ENCODE measurements around the gene MX2. TPM values are rescaled to one million over a fixed set of nuclear protein-coding genes. Genes with fewer than 3 reads are reported as not detected.
A peak's percentile ranks its signal among the peaks of the same experiment; 100 is the strongest.
"Not testable (repeated sequence)": the region's sequence is repeated elsewhere in the genome, so short reads cannot be mapped to it uniquely, and the experiment has no call there.

MX2 gene
- total RNA-seq, result 0.93 TPM
- polyA plus RNA-seq (ENCODE audit: insufficient read depth in 1 of 8, insufficient read length in 8 of 8, low replicate concordance in 1 of 8), result 1 to 10 TPM in 7 of 8 donors, under 1 TPM in 1; 0.72 to 3.2 (median 1.6) TPM
- long read RNA-seq, donor 1, result 0 reads
- long read RNA-seq, donor 2, result 0 reads
- long read RNA-seq, donor 3, result 0 reads
- long read RNA-seq, donor 4, result 0 reads
- long read RNA-seq, donor 5, result 0 reads
- long read RNA-seq, donor 6, result 0 reads
- long read RNA-seq, donor 7, result 0 reads
- long read RNA-seq, donor 8, result 0 reads
- long read RNA-seq, donor 9, result 0 reads
- long read RNA-seq, donor 10, result 0 reads
- long read RNA-seq, donor 11, result 0 reads

GRCh38 chr21:41361786-41362604 lies at the start of gene MX2:
MX2 (plus strand) TSS chr21:41362027; CDS start chr21:41376907, 14,880 bp downstream.
- Histone ChIP-seq H3K4me1 (ENCODE audit: control insufficient read depth, insufficient read depth, low read length) (peaks cover 31% of the 10 kb centered on the region), H3K36me3 (ENCODE audit: control insufficient read depth, insufficient read depth, low read length) (no peaks in the 10 kb centered on the region), H3K27me3 (ENCODE audit: control insufficient read depth, insufficient read depth, low read length) (no peaks in the 10 kb centered on the region), H3K4me3 (ENCODE audit: low read length) (peak within 1 kb of the TSS; percentile 40), H3K9me3 (replicated peaks; ENCODE audit: control insufficient read depth, low read depth, low read length) (no peaks in the 10 kb centered on the region), H3K27ac (ENCODE audit: low read length) (peak within 1 kb of the TSS; percentile 69)
- WGBS (ENCODE audit: insufficient coverage), result 31% methylated on average over 23 of the region's 24 CpGs
- peak; percentile 80 for DNase-seq

- peaks cover 36% of the 10 kb centered on the region for H3K27me3 ChIP-seq (ENCODE audit: control insufficient read depth, insufficient read depth, low read length)
- H3K4me3 ChIP-seq (ENCODE audit: low read length); H3K36me3 ChIP-seq (ENCODE audit: control insufficient read depth, insufficient read depth, low read length); H3K4me1 ChIP-seq (ENCODE audit: control insufficient read depth, insufficient read depth, low read length); H3K9me3 ChIP-seq (replicated peaks; ENCODE audit: control insufficient read depth, low read depth, low read length); H3K27ac ChIP-seq (ENCODE audit: low read length); DNase-seq: not testable (repeated sequence)
- WGBS (ENCODE audit: insufficient coverage), result 80% methylated on average over 1 of the region's 8 CpGs
Measured at GRCh38 chr21:41313285-41314164, 48.3 kb upstream of the MX2 start.

GRCh38 chr21:41315726-41316125 lies 46.1 kb upstream of the MX2 start:
- Histone ChIP-seq H3K27ac (ENCODE audit: low read length) (no peak overlapping the region), H3K4me1 (ENCODE audit: control insufficient read depth, insufficient read depth, low read length) (peaks cover 7% of the 10 kb centered on the region), H3K9me3 (replicated peaks; ENCODE audit: control insufficient read depth, low read depth, low read length) (no peaks in the 10 kb centered on the region), H3K36me3 (ENCODE audit: control insufficient read depth, insufficient read depth, low read length) (no peaks in the 10 kb centered on the region), H3K27me3 (ENCODE audit: control insufficient read depth, insufficient read depth, low read length) (peaks cover 30% of the 10 kb centered on the region), H3K4me3 (ENCODE audit: low read length) (no peak overlapping the region)
- 98% methylated on average over 5 of the region's 6 CpGs for WGBS (ENCODE audit: insufficient coverage)
- no peak for DNase-seq

- 3% methylated on average over 51 of the region's 55 CpGs for WGBS (ENCODE audit: insufficient coverage)
- DNase-seq, result peak; percentile 11
- Histone ChIP-seq H3K27ac (ENCODE audit: low read length) (no peak within 1 kb of the TSS), H3K4me1 (ENCODE audit: control insufficient read depth, insufficient read depth, low read length) (peaks cover 7% of the 10 kb centered on the region), H3K36me3 (ENCODE audit: control insufficient read depth, insufficient read depth, low read length) (no peaks in the 10 kb centered on the region), H3K27me3 (ENCODE audit: control insufficient read depth, insufficient read depth, low read length) (peaks cover 30% of the 10 kb centered on the region), H3K4me3 (ENCODE audit: low read length) (peak within 1 kb of the TSS; percentile 24), H3K9me3 (replicated peaks; ENCODE audit: control insufficient read depth, low read depth, low read length) (no peaks in the 10 kb centered on the region)
Measured at GRCh38 chr21:41316200-41317062, 45.4 kb upstream of the MX2 start, which contains the start of gene FAM3B. FAM3B (plus strand) TSS chr21:41316801; CDS start chr21:41316880, 79 bp downstream.

- peak overlapping the region; percentile 24 for H3K4me3 ChIP-seq (ENCODE audit: low read length)
- no peak for DNase-seq
- no peaks in the 10 kb centered on the region for H3K36me3 ChIP-seq (ENCODE audit: control insufficient read depth, insufficient read depth, low read length)
- H3K27ac ChIP-seq (ENCODE audit: low read length), result no peak overlapping the region
- H3K9me3 ChIP-seq (replicated peaks; ENCODE audit: control insufficient read depth, low read depth, low read length), result no peaks in the 10 kb centered on the region
- H3K27me3 ChIP-seq (ENCODE audit: control insufficient read depth, insufficient read depth, low read length), result peaks cover 31% of the 10 kb centered on the region
- peaks cover 7% of the 10 kb centered on the region for H3K4me1 ChIP-seq (ENCODE audit: control insufficient read depth, insufficient read depth, low read length)
- 3% methylated on average over 4 of the region's 19 CpGs for WGBS (ENCODE audit: insufficient coverage)
Measured at GRCh38 chr21:41317063-41317392, 44.8 kb upstream of the MX2 start.

GRCh38 chr21:41317458-41317857 lies 44.4 kb upstream of the MX2 start:
- no peak for DNase-seq
- no peaks in the 10 kb centered on the region for H3K9me3 ChIP-seq (replicated peaks; ENCODE audit: control insufficient read depth, low read depth, low read length)
- peaks cover 35% of the 10 kb centered on the region for H3K27me3 ChIP-seq (ENCODE audit: control insufficient read depth, insufficient read depth, low read length)
- WGBS (ENCODE audit: insufficient coverage), result 52% methylated on average over 7 of the region's 10 CpGs
- H3K4me3 ChIP-seq (ENCODE audit: low read length), result no peak overlapping the region
- peaks cover 7% of the 10 kb centered on the region for H3K4me1 ChIP-seq (ENCODE audit: control insufficient read depth, insufficient read depth, low read length)
- no peak overlapping the region for H3K27ac ChIP-seq (ENCODE audit: low read length)
- H3K36me3 ChIP-seq (ENCODE audit: control insufficient read depth, insufficient read depth, low read length), result no peaks in the 10 kb centered on the region

- no peak overlapping the region for H3K4me3 ChIP-seq (ENCODE audit: low read length)
- WGBS (ENCODE audit: insufficient coverage), result 79% methylated on average over 9 of the region's 9 CpGs
- no peak overlapping the region for H3K27ac ChIP-seq (ENCODE audit: low read length)
- no peaks in the 10 kb centered on the region for H3K36me3 ChIP-seq (ENCODE audit: control insufficient read depth, insufficient read depth, low read length)
- no peak for DNase-seq
- H3K9me3 ChIP-seq (replicated peaks; ENCODE audit: control insufficient read depth, low read depth, low read length), result no peaks in the 10 kb centered on the region
- H3K27me3 ChIP-seq (ENCODE audit: control insufficient read depth, insufficient read depth, low read length), result peaks cover 35% of the 10 kb centered on the region
- H3K4me1 ChIP-seq (ENCODE audit: control insufficient read depth, insufficient read depth, low read length), result peaks cover 7% of the 10 kb centered on the region
Measured at GRCh38 chr21:41318218-41318617, 43.6 kb upstream of the MX2 start.

- peaks cover 37% of the 10 kb centered on the region for H3K27me3 ChIP-seq (ENCODE audit: control insufficient read depth, insufficient read depth, low read length)
- H3K27ac ChIP-seq (ENCODE audit: low read length), result no peak overlapping the region
- H3K4me3 ChIP-seq (ENCODE audit: low read length), result no peak overlapping the region
- 76% methylated on average over 4 of the region's 7 CpGs for WGBS (ENCODE audit: insufficient coverage)
- DNase-seq, result no peak
- H3K4me1 ChIP-seq (ENCODE audit: control insufficient read depth, insufficient read depth, low read length), result peaks cover 7% of the 10 kb centered on the region
- no peaks in the 10 kb centered on the region for H3K36me3 ChIP-seq (ENCODE audit: control insufficient read depth, insufficient read depth, low read length)
- no peaks in the 10 kb centered on the region for H3K9me3 ChIP-seq (replicated peaks; ENCODE audit: control insufficient read depth, low read depth, low read length)
Measured at GRCh38 chr21:41319273-41319672, 42.6 kb upstream of the MX2 start.

- WGBS (ENCODE audit: insufficient coverage), result 89% methylated on average over 6 of the region's 20 CpGs
- no peaks in the 10 kb centered on the region for H3K9me3 ChIP-seq (replicated peaks; ENCODE audit: control insufficient read depth, low read depth, low read length)
- peaks cover 3% of the 10 kb centered on the region for H3K4me1 ChIP-seq (ENCODE audit: control insufficient read depth, insufficient read depth, low read length)
- peaks cover 26% of the 10 kb centered on the region for H3K27me3 ChIP-seq (ENCODE audit: control insufficient read depth, insufficient read depth, low read length)
- no peak overlapping the region for H3K27ac ChIP-seq (ENCODE audit: low read length)
- H3K4me3 ChIP-seq (ENCODE audit: low read length), result no peak overlapping the region
- H3K36me3 ChIP-seq (ENCODE audit: control insufficient read depth, insufficient read depth, low read length), result no peaks in the 10 kb centered on the region
- no peak for DNase-seq
Measured at GRCh38 chr21:41321211-41321907, 40.5 kb upstream of the MX2 start.

All from muscle of leg (tissue), 16 donors.